ES-I3 (cell line): ENCODE results near the gene CLCN4.

ENCODE experiments used
- H3K36me3 ChIP-seq: 2 replicates; pipeline ENCODE4 v1.6.1; 2013; ENCODE audit warnings: mild to moderate bottlenecking, low read length, control low read depth, moderate library complexity; ENCODE audit not compliant: insufficient read depth
- H3K4me1 ChIP-seq: 2 replicates; pipeline ENCODE4 v1.6.1; 2013; ENCODE audit warnings: mild to moderate bottlenecking, control low read depth, low read length; ENCODE audit not compliant: insufficient read depth
- H3K9ac ChIP-seq: 2 replicates; pipeline ENCODE4 v1.6.1; 2013; ENCODE audit warnings: low read depth, mild to moderate bottlenecking, low read length, moderate library complexity
- H3K9me3 ChIP-seq: 2 replicates; pipeline ENCODE4 v1.6.1; 2013; ENCODE audit warnings: mild to moderate bottlenecking, low read length, moderate library complexity; ENCODE audit not compliant: control insufficient read depth, insufficient read depth

The CLCN4 gene

GRCh38 chrX:10183760-10184159, 27.0 kb downstream of the CLCN4 start:
- Histone ChIP-seq H3K9me3 (no peaks in the 10 kb centered on the region), H3K36me3 (no peaks in the 10 kb centered on the region; the same call in 1 of the 2 replicates), H3K4me1 (peaks cover under 1% of the 10 kb centered on the region; the same call in 1 of the 2 replicates), H3K9ac (no peak overlapping the region)

GRCh38 chrX:10184411-10184810, 27.6 kb downstream of the CLCN4 start:
- no peaks in the 10 kb centered on the region; the same call in 1 of the 2 replicates for H3K36me3 ChIP-seq
- peaks cover 4% of the 10 kb centered on the region; the same call in 1 of the 2 replicates for H3K4me1 ChIP-seq
- H3K9ac ChIP-seq, result no peak overlapping the region
- H3K9me3 ChIP-seq, result no peaks in the 10 kb centered on the region

GRCh38 chrX:10186355-10186754, 29.6 kb downstream of the CLCN4 start:
- Histone ChIP-seq H3K36me3 (no peaks in the 10 kb centered on the region; the same call in 1 of the 2 replicates), H3K4me1 (peaks cover 4% of the 10 kb centered on the region), H3K9me3 (no peaks in the 10 kb centered on the region), H3K9ac (no peak overlapping the region)

GRCh38 chrX:10187421-10187820, 30.6 kb downstream of the CLCN4 start:
- Histone ChIP-seq H3K36me3 (no peaks in the 10 kb centered on the region), H3K4me1 (peaks cover 4% of the 10 kb centered on the region), H3K9me3 (no peaks in the 10 kb centered on the region), H3K9ac (no peak overlapping the region)

GRCh38 chrX:10189317-10190268, 32.8 kb downstream of the CLCN4 start:
- Histone ChIP-seq H3K9me3 (no peaks in the 10 kb centered on the region), H3K9ac (no peak overlapping the region), H3K4me1 (peaks cover 4% of the 10 kb centered on the region), H3K36me3 (no peaks in the 10 kb centered on the region)

GRCh38 chrX:10190367-10190766, 33.6 kb downstream of the CLCN4 start:
- H3K9me3 ChIP-seq, result no peaks in the 10 kb centered on the region
- H3K9ac ChIP-seq, result no peak overlapping the region
- no peaks in the 10 kb centered on the region for H3K36me3 ChIP-seq
- H3K4me1 ChIP-seq, result peaks cover 4% of the 10 kb centered on the region

- Histone ChIP-seq H3K36me3 (no peaks in the 10 kb centered on the region), H3K9me3 (no peaks in the 10 kb centered on the region), H3K4me1 (peaks cover 4% of the 10 kb centered on the region), H3K9ac (no peak overlapping the region)
These were observed 36.8 kb downstream of the CLCN4 start for GRCh38 chrX:10193587-10193986.

GRCh38 chrX:10195425-10195824, 38.6 kb downstream of the CLCN4 start:
- H3K36me3 ChIP-seq, result no peaks in the 10 kb centered on the region
- no peaks in the 10 kb centered on the region for H3K4me1 ChIP-seq
- no peaks in the 10 kb centered on the region for H3K9me3 ChIP-seq
- no peak overlapping the region for H3K9ac ChIP-seq

- H3K4me1 ChIP-seq, result no peaks in the 10 kb centered on the region
- H3K9ac ChIP-seq, result no peak overlapping the region
- no peaks in the 10 kb centered on the region for H3K9me3 ChIP-seq
- no peaks in the 10 kb centered on the region for H3K36me3 ChIP-seq
These were observed 39.2 kb downstream of the CLCN4 start for GRCh38 chrX:10195947-10196346.

GRCh38 chrX:10197279-10198210, 40.8 kb downstream of the CLCN4 start:
- no peaks in the 10 kb centered on the region for H3K9me3 ChIP-seq
- H3K4me1 ChIP-seq, result no peaks in the 10 kb centered on the region
- H3K36me3 ChIP-seq, result no peaks in the 10 kb centered on the region
- H3K9ac ChIP-seq, result no peak overlapping the region

- Histone ChIP-seq H3K36me3 (no peaks in the 10 kb centered on the region), H3K9ac (no peak overlapping the region), H3K4me1 (no peaks in the 10 kb centered on the region), H3K9me3 (no peaks in the 10 kb centered on the region)
These were observed 41.5 kb downstream of the CLCN4 start for GRCh38 chrX:10198254-10198653.

GRCh38 chrX:10199212-10199611, 42.4 kb downstream of the CLCN4 start:
- H3K4me1 ChIP-seq, result no peaks in the 10 kb centered on the region
- H3K9ac ChIP-seq, result no peak overlapping the region
- H3K36me3 ChIP-seq, result no peaks in the 10 kb centered on the region
- H3K9me3 ChIP-seq, result no peaks in the 10 kb centered on the region

- H3K4me1 ChIP-seq, result no peaks in the 10 kb centered on the region
- H3K9ac ChIP-seq, result no peak overlapping the region
These were observed 46.8 kb downstream of the CLCN4 start for GRCh38 chrX:10203617-10204016.

GRCh38 chrX:10206317-10206716, 49.5 kb downstream of the CLCN4 start:
- H3K9me3 ChIP-seq, result no peaks in the 10 kb centered on the region
- H3K9ac ChIP-seq, result no peak overlapping the region
- no peaks in the 10 kb centered on the region for H3K36me3 ChIP-seq
- no peaks in the 10 kb centered on the region for H3K4me1 ChIP-seq

More at GRCh38 chrX:10203617-10204016, 46.8 kb downstream of the CLCN4 start:
- no peaks in the 10 kb centered on the region for H3K36me3 ChIP-seq
- H3K9me3 ChIP-seq, result no peaks in the 10 kb centered on the region
